Fibroblast of skin of left biceps (primary cell): ENCODE measurements around the gene IL32.
"Not testable (repeated sequence)": the region's sequence is repeated elsewhere in the genome, so short reads cannot be mapped to it uniquely, and the experiment has no call there.

Source experiments
- DNase-seq, 2 experiments: peaks; one replicate each; pipeline ENCODE4 v3.0.0-alpha.2; 2013; ENCODE audit warnings: low read depth in 2 of 2

The IL32 gene

DNA sequence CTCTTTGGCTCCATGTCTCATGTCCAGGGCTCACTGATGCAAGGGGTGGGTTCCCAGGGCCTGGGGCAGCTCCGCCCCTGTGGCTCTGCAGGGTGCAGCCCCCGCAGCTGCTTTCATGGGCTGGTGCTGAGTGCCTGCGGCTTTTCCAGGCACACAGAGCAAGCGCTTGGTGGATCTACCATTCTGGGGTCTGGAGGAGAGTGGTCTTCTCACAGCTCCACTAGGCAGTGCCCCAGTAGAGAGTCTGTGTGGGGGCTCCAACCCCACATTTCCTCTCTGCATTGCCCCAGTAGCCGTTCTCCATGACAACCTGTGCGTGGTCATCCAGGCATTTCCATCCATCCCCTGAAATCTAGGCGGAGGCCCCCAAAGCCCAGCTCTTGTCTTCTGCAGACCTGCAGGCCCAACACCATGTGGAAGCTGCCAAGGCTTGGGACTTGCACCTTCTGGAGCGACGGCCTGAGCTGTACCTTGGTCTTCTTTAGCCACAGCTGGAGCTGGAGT is 5.2 kb downstream of the IL32 start:
- DNase-seq, result no peak

DNA sequence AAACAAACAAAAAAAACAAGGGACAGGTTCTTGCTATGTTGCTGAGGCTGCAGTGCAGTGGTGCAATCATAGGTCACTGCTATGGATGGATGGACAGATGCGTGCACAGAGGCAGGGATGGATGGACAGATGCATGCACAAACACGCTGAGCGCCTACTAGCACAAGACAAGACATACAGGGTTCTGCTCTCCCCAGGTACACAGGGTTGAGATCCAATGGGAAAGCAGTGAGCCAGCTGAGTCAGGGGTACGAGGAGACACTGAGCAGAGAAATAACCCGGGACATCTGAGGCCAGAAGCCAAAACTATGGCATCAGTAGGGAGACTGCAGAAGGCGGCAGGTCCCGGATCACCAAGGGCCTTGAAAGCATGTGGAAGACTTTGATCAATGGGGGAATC is 6.2 kb downstream of the IL32 start:
- no peak for DNase-seq

GRCh38 chr16:3072148-3072547 is 6.7 kb downstream of the IL32 start:
- not testable (repeated sequence) for DNase-seq

GRCh38 chr16:3072576-3073263 is 7.3 kb downstream of the IL32 start:
- not testable (repeated sequence) for DNase-seq

DNA sequence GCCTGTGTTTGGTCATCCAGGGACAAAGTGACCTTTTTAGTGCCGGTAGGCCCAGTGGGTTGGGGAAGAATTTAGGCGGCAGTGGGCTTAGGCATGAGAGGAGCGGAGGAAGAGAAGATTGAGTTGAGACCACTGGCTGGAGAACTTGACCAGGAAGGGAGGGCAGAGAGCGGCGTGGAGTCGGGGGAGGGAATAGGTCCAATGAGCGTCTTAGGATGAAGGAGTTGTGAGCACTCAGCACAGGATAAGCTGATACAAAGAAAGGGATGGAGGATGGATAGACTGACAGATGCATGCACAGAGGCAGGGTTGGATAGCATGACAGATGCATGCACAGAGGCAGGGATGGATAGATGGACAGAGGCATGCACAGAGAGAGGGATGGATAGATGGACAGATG is 8.0 kb downstream of the IL32 start:
- DNase-seq, result no peak

- DNase-seq, result no peak
Measured at GRCh38 chr16:3074860-3075522, 9.6 kb downstream of the IL32 start.

GRCh38 chr16:3075523-3075915 is 10.1 kb downstream of the IL32 start:
- no peak for DNase-seq

DNA sequence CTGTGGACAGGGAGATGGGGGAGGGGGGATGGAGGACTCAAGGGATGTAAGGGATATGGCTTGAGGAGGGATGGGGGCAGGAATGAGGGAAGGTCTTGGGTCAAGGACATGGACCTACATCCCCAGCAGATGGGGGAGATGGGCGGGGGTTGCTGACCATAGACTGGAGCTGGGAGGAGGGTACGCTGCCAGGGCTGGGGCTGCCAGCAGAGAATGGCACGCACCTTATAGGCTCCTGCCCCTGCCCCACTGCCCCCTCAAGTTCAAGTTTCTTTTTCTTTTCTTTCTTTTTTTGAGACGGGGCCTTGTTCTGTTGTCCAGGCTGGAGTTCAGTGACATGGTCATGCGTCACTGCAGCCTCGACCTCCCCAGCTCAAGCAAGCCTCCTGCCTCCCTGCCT is 10.5 kb downstream of the IL32 start:
- DNase-seq, result not testable (repeated sequence)

- DNase-seq, result no peak
Measured at GRCh38 chr16:3076577-3076976, 11.1 kb downstream of the IL32 start.

GRCh38 chr16:3080024-3080423 is 14.6 kb downstream of the IL32 start:
- no peak for DNase-seq

- not testable (repeated sequence) for DNase-seq
Measured at GRCh38 chr16:3081957-3082356, 16.5 kb downstream of the IL32 start.

- not testable (repeated sequence) for DNase-seq
Measured at GRCh38 chr16:3083408-3083807, 18.0 kb downstream of the IL32 start.

DNA sequence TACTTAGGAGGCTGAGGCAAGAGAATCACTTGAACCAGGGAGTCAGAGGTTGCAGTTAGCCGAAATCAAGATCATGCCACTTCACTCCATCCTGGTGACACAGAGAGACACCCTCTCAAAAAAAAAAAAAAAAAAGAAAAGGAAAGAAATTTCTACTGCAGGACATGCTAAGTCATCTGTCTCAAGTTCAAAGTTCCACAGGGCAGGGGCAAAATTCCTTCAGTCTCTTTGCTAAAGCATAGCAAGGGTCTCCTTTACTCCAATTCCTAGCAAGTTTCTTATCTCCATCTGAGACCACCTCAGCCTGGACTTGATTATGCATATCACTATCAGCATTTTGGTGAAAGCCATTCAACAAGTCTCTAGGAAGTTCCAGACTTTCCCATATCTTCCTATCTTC is 19.1 kb downstream of the IL32 start:
- DNase-seq, result no peak

- DNase-seq, result no peak
Measured at GRCh38 chr16:3084969-3085670, 19.7 kb downstream of the IL32 start.

GRCh38 chr16:3085868-3086595 is 20.6 kb downstream of the IL32 start:
- DNase-seq, result no peak

GRCh38 chr16:3086596-3087242 is 21.3 kb downstream of the IL32 start:
- no peak for DNase-seq

DNA sequence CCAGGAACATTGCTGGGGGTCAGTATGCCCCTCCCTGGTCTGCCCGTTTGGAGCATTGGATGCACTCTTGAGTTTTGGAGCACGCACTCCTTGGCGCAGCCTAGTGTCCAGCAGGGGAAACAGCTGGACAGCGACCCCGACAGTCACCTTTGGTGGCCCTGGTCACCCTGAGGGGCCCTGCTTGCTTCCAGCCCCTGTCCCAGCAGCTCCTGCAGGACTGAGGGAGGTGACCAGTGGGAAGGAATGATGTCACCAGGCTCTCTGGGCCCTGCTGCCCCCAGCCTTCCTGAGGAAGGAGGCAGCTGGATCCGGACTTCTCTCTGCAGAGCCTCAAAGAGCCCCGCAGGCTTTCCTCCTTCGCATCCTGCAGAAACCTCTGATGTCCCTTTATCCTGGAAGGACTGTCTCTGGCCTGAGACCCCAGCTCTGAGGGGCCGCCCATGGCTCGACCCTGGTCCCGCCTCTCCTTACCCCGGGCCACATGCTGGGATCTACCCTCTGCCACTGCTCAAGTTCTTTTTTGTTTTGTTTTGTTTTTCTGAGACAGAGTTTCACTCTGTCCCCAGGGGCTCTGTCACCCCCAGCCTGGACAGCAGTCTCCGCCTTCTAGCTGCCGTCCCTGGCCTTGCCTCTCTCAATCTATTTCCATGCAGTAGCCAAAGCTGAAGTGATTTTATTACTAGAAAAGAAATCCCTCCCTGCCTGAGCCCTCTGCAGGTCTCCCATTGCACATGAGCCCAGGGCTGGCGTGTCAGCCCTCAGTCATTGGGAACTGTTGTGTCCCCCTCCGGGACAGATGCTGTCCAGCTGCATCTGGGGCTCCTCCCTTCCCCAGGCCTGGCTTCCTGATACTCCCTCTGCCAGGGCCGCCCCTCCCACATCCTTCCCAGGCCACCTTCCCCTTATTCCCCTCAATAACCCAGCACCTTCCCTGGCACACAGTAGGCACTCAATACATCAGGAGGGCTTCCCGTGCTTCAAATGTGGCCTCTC is 22.1 kb downstream of the IL32 start:
- DNase-seq, result no peak

GRCh38 chr16:3088450-3088849 is 23.0 kb downstream of the IL32 start:
- DNase-seq, result no peak

GRCh38 chr16:3088925-3089716 is 23.7 kb downstream of the IL32 start:
- no peak for DNase-seq
